HL-60 (cell line): Measurements from ENCODE around the gene LIN37.

Experiments
- DNase-seq, 2 experiments: peaks; one replicate each; pipeline ENCODE4 v3.0.0-alpha.2; 2010 to 2020; ENCODE audit warnings: low read depth in 1 of 2, low spot score in 1 of 2
- H3K27ac ChIP-seq: fragments of 250-450 bp; sonication (Bioruptor Pico); replicated peaks from 2 replicates; pipeline ENCODE4 v1.5.1; 2020; ENCODE audit warnings: mild to moderate bottlenecking, moderate library complexity
- H3K27me3 ChIP-seq: fragments of 250-450 bp; sonication (Bioruptor Pico); 2 replicates; pipeline ENCODE4 v1.5.1; 2021; ENCODE audit warnings: mild to moderate bottlenecking, moderate library complexity; ENCODE audit not compliant: insufficient read depth, poor library complexity, severe bottlenecking
- H3K4me3 ChIP-seq: replicated peaks from 2 replicates; pipeline ENCODE4 v1.5.1; 2011; ENCODE audit warnings: mild to moderate bottlenecking, control low read depth, low read length; ENCODE audit not compliant: insufficient read depth
- GABPA ChIP-seq: IDR thresholded peaks from 2 replicates; pipeline ENCODE4 v1.6.1; 2012; ENCODE audit warnings: low read depth
- POLR2AphosphoS5 ChIP-seq: IDR thresholded peaks from 2 replicates; pipeline ENCODE4 v1.6.1; 2012; ENCODE audit warnings: low read depth
- SPI1 ChIP-seq: IDR thresholded peaks from 2 replicates; pipeline ENCODE4 v1.6.1; 2012; ENCODE audit warnings: low read depth, mild to moderate bottlenecking, borderline replicate concordance
- TF ChIP-seq, protein P1 (sequence below): IDR thresholded peaks from one replicate; pipeline ENCODE4 v1.5.1; 2011; ENCODE audit warnings: low read length, control low read depth, inconsistent platforms; ENCODE audit not compliant: insufficient read depth
- TF ChIP-seq, protein P2 (sequence below): IDR thresholded peaks from 2 replicates; pipeline ENCODE4 v1.6.1; 2012; ENCODE audit warnings: low read depth; ENCODE audit not compliant: insufficient replicate concordance

The LIN37 gene

DNA sequence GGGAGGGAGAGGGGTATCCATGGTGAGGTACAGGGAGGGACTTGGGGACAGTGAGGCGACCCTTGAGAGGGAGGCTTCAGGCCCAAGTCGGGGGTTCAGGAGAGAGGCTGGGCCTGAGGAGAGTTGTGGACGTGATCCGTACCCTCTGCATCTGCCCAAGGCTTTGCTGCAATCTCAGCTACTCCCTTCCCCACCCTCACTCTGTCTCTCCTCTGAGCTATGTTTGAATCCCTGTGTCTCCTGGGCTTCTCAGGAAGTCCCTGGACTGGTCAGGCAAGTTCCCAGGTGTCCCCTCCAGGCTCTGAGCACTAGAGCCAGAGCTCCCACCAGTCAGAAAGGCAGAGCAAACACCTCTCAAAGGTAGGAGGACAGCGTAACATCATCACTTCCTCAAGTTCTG lies 1.8 kb downstream of the LIN37 start:
- TF ChIP-seq, protein P1, sequence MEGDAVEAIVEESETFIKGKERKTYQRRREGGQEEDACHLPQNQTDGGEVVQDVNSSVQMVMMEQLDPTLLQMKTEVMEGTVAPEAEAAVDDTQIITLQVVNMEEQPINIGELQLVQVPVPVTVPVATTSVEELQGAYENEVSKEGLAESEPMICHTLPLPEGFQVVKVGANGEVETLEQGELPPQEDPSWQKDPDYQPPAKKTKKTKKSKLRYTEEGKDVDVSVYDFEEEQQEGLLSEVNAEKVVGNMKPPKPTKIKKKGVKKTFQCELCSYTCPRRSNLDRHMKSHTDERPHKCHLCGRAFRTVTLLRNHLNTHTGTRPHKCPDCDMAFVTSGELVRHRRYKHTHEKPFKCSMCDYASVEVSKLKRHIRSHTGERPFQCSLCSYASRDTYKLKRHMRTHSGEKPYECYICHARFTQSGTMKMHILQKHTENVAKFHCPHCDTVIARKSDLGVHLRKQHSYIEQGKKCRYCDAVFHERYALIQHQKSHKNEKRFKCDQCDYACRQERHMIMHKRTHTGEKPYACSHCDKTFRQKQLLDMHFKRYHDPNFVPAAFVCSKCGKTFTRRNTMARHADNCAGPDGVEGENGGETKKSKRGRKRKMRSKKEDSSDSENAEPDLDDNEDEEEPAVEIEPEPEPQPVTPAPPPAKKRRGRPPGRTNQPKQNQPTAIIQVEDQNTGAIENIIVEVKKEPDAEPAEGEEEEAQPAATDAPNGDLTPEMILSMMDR = no peak
- TF ChIP-seq POLR2AphosphoS5 = no peak
- no peak for TF ChIP-seq GABPA
- Histone ChIP-seq H3K4me3 (no peak overlapping the region), H3K27me3 (no peaks in the 10 kb centered on the region), H3K27ac (no peak overlapping the region)
- no peak for DNase-seq

- no peak for TF ChIP-seq POLR2AphosphoS5
- TF ChIP-seq, protein P1 = no peak
- no peak for TF ChIP-seq GABPA
- TF ChIP-seq SPI1 = no peak
- TF ChIP-seq, protein P2, sequence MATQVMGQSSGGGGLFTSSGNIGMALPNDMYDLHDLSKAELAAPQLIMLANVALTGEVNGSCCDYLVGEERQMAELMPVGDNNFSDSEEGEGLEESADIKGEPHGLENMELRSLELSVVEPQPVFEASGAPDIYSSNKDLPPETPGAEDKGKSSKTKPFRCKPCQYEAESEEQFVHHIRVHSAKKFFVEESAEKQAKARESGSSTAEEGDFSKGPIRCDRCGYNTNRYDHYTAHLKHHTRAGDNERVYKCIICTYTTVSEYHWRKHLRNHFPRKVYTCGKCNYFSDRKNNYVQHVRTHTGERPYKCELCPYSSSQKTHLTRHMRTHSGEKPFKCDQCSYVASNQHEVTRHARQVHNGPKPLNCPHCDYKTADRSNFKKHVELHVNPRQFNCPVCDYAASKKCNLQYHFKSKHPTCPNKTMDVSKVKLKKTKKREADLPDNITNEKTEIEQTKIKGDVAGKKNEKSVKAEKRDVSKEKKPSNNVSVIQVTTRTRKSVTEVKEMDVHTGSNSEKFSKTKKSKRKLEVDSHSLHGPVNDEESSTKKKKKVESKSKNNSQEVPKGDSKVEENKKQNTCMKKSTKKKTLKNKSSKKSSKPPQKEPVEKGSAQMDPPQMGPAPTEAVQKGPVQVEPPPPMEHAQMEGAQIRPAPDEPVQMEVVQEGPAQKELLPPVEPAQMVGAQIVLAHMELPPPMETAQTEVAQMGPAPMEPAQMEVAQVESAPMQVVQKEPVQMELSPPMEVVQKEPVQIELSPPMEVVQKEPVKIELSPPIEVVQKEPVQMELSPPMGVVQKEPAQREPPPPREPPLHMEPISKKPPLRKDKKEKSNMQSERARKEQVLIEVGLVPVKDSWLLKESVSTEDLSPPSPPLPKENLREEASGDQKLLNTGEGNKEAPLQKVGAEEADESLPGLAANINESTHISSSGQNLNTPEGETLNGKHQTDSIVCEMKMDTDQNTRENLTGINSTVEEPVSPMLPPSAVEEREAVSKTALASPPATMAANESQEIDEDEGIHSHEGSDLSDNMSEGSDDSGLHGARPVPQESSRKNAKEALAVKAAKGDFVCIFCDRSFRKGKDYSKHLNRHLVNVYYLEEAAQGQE = no peak
- Histone ChIP-seq H3K4me3 (no peak overlapping the region), H3K27me3 (no peaks in the 10 kb centered on the region), H3K27ac (no peak overlapping the region)
- no peak for DNase-seq
Measured at GRCh38 chr19:35751839-35752745, 3.7 kb downstream of the LIN37 start.

- DNase-seq = no peak
- TF ChIP-seq, protein P1 = no peak
- TF ChIP-seq GABPA (no peak), POLR2AphosphoS5 (no peak), SPI1 (no peak)
- TF ChIP-seq, protein P2 = no peak
- Histone ChIP-seq H3K4me3 (no peak overlapping the region), H3K27ac (no peak overlapping the region), H3K27me3 (no peaks in the 10 kb centered on the region)
Measured at GRCh38 chr19:35752746-35753350, 4.5 kb downstream of the LIN37 start.
